NT2/D1 (cell line): Measurements from ENCODE around the gene REG3A.

ENCODE experiments used
- DNase-seq: peaks from one replicate; pipeline ENCODE4 v3.0.0-alpha.2; 2011; ENCODE audit warnings: low read depth, low spot score
- H3K27me3 ChIP-seq: 2 replicates; pipeline ENCODE4 v1.6.0; 2011; ENCODE audit warnings: mild to moderate bottlenecking; ENCODE audit not compliant: insufficient read length, insufficient read depth
- H3K36me3 ChIP-seq: 2 replicates; pipeline ENCODE4 v1.6.1; 2011; ENCODE audit warnings: mild to moderate bottlenecking, low read length, mixed read lengths; ENCODE audit not compliant: insufficient read depth, insufficient read length
- H3K4me1 ChIP-seq: 2 replicates; pipeline ENCODE4 v1.5.1; 2011; ENCODE audit not compliant: insufficient read depth, insufficient read length
- H3K4me3 ChIP-seq: 2 replicates; pipeline ENCODE4 v1.5.1; 2011; ENCODE audit warnings: low read depth; ENCODE audit not compliant: insufficient read length
- H3K9ac ChIP-seq: 2 replicates; pipeline ENCODE4 v1.6.0; 2011; ENCODE audit warnings: low read depth; ENCODE audit not compliant: insufficient read length
- H3K9me3 ChIP-seq: 2 replicates; pipeline ENCODE4 v1.5.1; 2011; ENCODE audit warnings: mild to moderate bottlenecking, low read length; ENCODE audit not compliant: insufficient read depth
- SUZ12 ChIP-seq: IDR thresholded peaks from 2 replicates; pipeline ENCODE4 v1.6.1; 2011; ENCODE audit not compliant: insufficient read length, insufficient read depth; ENCODE audit errors: extremely low read depth
- YY1 ChIP-seq: IDR thresholded peaks from 2 replicates; pipeline ENCODE4 v1.6.1; 2011; ENCODE audit not compliant: insufficient read length, insufficient read depth
- ZNF274 ChIP-seq: IDR thresholded peaks from 2 replicates; pipeline ENCODE4 v1.6.1; 2011; ENCODE audit warnings: mild to moderate bottlenecking, low read depth, low read length

The REG3A gene

GRCh38 chr2:79159653-79160052 lies at the start of gene REG3A:
Gene REG3A (minus strand): TSS chr2:79159753. CDS start chr2:79159405, 348 bp downstream.
- H3K9ac ChIP-seq, result no peak within 1 kb of the TSS

GRCh38 chr2:79200762-79201161 lies 41.2 kb upstream of the REG3A start:
- H3K9me3 ChIP-seq, result no peaks in the 10 kb centered on the region
- no peak for DNase-seq
- H3K36me3 ChIP-seq, result no peaks in the 10 kb centered on the region
- H3K4me3 ChIP-seq, result no peak overlapping the region
- H3K9ac ChIP-seq, result no peak overlapping the region
- H3K4me1 ChIP-seq, result no peaks in the 10 kb centered on the region
- TF ChIP-seq YY1, result no peak
- no peak for TF ChIP-seq ZNF274
- TF ChIP-seq SUZ12, result no peak
- H3K27me3 ChIP-seq, result no peaks in the 10 kb centered on the region

More at GRCh38 chr2:79159653-79160052, at the start of gene REG3A:
- H3K27me3 ChIP-seq, result no peaks in the 10 kb centered on the region
- DNase-seq, result no peak
- no peak for TF ChIP-seq ZNF274
- TF ChIP-seq SUZ12, result no peak
- TF ChIP-seq YY1, result no peak
- no peaks in the 10 kb centered on the region for H3K4me1 ChIP-seq
- no peaks in the 10 kb centered on the region for H3K36me3 ChIP-seq
- no peak within 1 kb of the TSS for H3K4me3 ChIP-seq
- no peaks in the 10 kb centered on the region for H3K9me3 ChIP-seq

- H3K36me3 ChIP-seq, result no peaks in the 10 kb centered on the region
- no peak for DNase-seq
- H3K9me3 ChIP-seq, result no peaks in the 10 kb centered on the region
- no peak overlapping the region for H3K9ac ChIP-seq
- no peaks in the 10 kb centered on the region for H3K4me1 ChIP-seq
- TF ChIP-seq SUZ12 (no peak), ZNF274 (no peak), YY1 (no peak)
- H3K27me3 ChIP-seq, result no peaks in the 10 kb centered on the region
- H3K4me3 ChIP-seq, result no peak overlapping the region
Observed at GRCh38 chr2:79191816-79192215, 32.3 kb upstream of the REG3A start.

- H3K27me3 ChIP-seq, result no peaks in the 10 kb centered on the region
- no peak overlapping the region for H3K4me3 ChIP-seq
- no peak overlapping the region for H3K9ac ChIP-seq
- DNase-seq, result no peak
- H3K9me3 ChIP-seq, result no peaks in the 10 kb centered on the region
- H3K4me1 ChIP-seq, result no peaks in the 10 kb centered on the region
- no peaks in the 10 kb centered on the region for H3K36me3 ChIP-seq
- TF ChIP-seq ZNF274 (no peak), SUZ12 (no peak), YY1 (no peak)
Observed at GRCh38 chr2:79191081-79191480, 31.5 kb upstream of the REG3A start.

GRCh38 chr2:79189465-79189864 lies 29.9 kb upstream of the REG3A start:
- Histone ChIP-seq H3K36me3 (no peaks in the 10 kb centered on the region), H3K27me3 (no peaks in the 10 kb centered on the region), H3K4me3 (no peak overlapping the region), H3K4me1 (no peaks in the 10 kb centered on the region), H3K9ac (no peak overlapping the region), H3K9me3 (no peaks in the 10 kb centered on the region)
- TF ChIP-seq SUZ12, result no peak
- TF ChIP-seq ZNF274, result no peak
- DNase-seq, result no peak

- Histone ChIP-seq H3K27me3 (no peaks in the 10 kb centered on the region), H3K4me1 (no peaks in the 10 kb centered on the region), H3K36me3 (no peaks in the 10 kb centered on the region), H3K4me3 (no peak overlapping the region), H3K9ac (no peak overlapping the region), H3K9me3 (peaks cover 8% of the 10 kb centered on the region)
- TF ChIP-seq YY1 (no peak), ZNF274 (no peak), SUZ12 (no peak)
- no peak for DNase-seq
Observed at GRCh38 chr2:79181617-79182016, 22.1 kb upstream of the REG3A start.

- Histone ChIP-seq H3K9ac (no peak overlapping the region), H3K4me1 (no peaks in the 10 kb centered on the region), H3K36me3 (no peaks in the 10 kb centered on the region), H3K27me3 (no peaks in the 10 kb centered on the region), H3K4me3 (no peak overlapping the region), H3K9me3 (peaks cover 8% of the 10 kb centered on the region)
- no peak for DNase-seq
- TF ChIP-seq ZNF274, result no peak
- TF ChIP-seq SUZ12, result no peak
- TF ChIP-seq YY1, result no peak
Observed at GRCh38 chr2:79180092-79180491, 20.5 kb upstream of the REG3A start.

GRCh38 chr2:79179036-79179435 lies 19.5 kb upstream of the REG3A start:
- no peak for DNase-seq
- Histone ChIP-seq H3K4me1 (no peaks in the 10 kb centered on the region), H3K9ac (no peak overlapping the region), H3K27me3 (no peaks in the 10 kb centered on the region), H3K36me3 (no peaks in the 10 kb centered on the region), H3K9me3 (peaks cover 8% of the 10 kb centered on the region), H3K4me3 (no peak overlapping the region)
- TF ChIP-seq SUZ12, result no peak
- no peak for TF ChIP-seq ZNF274
